GM18519 (cell line): Measurements from ENCODE around the gene CKAP5.
"Not testable (repeated sequence)": the region's sequence is repeated elsewhere in the genome, so short reads cannot be mapped to it uniquely, and the experiment has no call there.

Experiments used
- ATAC-seq: cut with Tn5 transposase; IDR thresholded peaks from one replicate; pipeline ENCODE4 v1.9.1; 2021; ENCODE audit warnings: mild to moderate bottlenecking, moderate library complexity; ENCODE audit not compliant: unreplicated experiment, low FRiP score

The CKAP5 gene

GRCh38 chr11:46729110-46730027 lies 116.7 kb downstream of the CKAP5 start:
- no peak for ATAC-seq

DNA sequence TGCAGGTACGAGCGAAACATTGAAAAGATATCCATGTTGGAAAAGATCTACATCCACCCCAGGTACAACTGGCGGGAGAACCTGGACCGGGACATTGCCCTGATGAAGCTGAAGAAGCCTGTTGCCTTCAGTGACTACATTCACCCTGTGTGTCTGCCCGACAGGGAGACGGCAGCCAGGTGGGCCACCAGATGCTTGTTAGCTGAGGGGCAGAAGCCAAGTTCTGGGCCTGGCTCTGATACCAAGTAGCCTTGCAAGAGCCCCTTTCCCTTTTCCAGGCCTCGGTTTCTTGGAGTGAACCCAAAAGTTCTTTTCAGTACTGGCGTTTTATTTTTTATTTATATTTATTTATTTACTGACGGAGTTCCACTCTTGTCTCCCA lies 117.4 kb downstream of the CKAP5 start:
- ATAC-seq = no peak

DNA sequence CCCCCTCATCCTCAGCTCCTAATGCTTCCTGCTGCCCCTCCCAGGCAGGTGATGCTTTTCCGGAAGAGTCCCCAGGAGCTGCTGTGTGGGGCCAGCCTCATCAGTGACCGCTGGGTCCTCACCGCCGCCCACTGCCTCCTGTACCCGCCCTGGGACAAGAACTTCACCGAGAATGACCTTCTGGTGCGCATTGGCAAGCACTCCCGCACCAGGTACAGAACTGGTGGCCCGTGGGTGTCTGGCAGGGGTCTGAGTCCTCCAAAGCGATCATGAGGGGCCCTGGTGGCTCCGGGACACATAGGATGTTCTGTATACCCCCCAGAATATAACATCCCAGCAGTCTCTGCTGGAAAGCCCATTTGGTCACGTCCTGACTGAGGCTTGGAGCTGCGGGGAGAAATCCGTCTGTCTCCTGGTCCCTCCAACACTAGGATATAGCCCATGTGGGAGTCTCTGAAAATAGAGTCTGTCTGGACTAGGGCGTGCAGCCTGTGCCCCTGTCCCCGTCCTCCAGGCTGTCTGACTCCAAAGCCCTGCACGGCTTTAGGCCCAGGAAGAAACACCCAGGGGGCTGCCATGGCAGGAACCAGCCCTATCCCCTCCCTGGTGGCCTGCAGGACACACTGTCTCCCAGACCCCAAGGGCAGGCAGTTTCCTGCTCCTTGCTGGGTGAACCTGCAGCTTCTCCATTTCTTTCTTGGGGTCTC lies 118.0 kb downstream of the CKAP5 start:
- ATAC-seq = no peak

DNA sequence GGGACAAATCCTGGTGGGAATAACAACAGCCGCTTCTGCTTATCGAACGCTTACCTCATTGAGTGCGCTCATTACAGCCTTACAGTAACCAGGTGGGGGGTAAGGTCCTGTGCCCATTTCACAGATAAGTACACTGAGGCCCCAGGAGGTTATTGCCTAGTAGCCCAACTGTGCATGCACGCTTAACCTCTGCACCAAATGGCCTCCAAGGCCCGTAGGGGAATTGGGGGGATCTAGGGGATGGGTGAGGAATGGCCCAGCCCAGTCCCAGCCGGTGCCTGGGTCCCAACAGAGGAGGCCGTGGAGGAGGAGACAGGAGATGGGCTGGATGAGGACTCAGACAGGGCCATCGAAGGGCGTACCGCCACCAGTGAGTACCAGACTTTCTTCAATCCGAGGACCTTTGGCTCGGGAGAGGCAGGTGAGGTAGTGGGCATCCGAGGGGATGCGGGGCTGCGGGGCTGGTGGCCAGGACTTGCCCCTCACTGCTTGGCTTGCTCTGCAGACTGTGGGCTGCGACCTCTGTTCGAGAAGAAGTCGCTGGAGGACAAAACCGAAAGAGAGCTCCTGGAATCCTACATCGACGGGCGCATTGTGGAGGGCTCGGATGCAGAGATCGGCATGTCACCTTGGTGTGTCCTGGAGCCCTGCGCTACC lies 119.7 kb downstream of the CKAP5 start:
- ATAC-seq = no peak

DNA sequence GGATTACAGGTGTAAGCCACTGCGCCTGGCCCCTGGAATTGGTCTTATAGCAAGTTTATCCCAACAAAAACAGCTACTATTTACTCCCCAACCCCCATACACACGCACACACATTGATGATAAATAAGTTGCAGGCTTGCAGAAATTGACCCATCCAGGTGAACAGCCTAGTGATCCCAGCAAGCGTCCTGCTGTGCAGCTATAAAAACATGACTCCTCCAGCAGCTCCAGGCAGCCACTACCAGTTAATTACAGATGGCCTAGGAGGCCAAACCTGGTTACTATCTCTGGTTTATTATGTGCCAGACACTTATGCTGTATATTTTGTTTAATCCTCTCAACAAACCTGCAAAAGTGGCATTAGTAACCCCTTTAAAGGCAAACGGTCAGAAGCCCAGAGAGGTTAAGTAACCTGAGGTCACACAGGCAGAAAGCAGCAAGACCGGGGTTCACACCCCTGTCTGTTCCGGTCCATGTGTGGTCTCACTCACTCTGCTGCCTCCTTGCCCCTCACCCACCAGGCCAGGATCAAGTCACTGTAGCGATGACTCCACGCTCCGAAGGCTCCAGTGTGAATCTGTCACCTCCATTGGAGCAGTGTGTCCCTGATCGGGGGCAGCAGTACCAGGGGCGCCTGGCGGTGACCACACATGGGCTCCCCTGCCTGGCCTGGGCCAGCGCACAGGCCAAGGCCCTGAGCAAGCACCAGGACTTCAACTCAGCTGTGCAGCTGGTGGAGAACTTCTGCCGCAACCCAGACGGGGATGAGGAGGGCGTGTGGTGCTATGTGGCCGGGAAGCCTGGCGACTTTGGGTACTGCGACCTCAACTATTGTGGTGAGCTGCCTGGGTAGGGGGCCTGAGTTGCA lies 120.5 kb downstream of the CKAP5 start:
- no peak for ATAC-seq

GRCh38 chr11:46724088-46724487 lies 122.0 kb downstream of the CKAP5 start:
- ATAC-seq = no peak

- ATAC-seq = no peak
These were observed 122.8 kb downstream of the CKAP5 start for GRCh38 chr11:46723359-46723680.

DNA sequence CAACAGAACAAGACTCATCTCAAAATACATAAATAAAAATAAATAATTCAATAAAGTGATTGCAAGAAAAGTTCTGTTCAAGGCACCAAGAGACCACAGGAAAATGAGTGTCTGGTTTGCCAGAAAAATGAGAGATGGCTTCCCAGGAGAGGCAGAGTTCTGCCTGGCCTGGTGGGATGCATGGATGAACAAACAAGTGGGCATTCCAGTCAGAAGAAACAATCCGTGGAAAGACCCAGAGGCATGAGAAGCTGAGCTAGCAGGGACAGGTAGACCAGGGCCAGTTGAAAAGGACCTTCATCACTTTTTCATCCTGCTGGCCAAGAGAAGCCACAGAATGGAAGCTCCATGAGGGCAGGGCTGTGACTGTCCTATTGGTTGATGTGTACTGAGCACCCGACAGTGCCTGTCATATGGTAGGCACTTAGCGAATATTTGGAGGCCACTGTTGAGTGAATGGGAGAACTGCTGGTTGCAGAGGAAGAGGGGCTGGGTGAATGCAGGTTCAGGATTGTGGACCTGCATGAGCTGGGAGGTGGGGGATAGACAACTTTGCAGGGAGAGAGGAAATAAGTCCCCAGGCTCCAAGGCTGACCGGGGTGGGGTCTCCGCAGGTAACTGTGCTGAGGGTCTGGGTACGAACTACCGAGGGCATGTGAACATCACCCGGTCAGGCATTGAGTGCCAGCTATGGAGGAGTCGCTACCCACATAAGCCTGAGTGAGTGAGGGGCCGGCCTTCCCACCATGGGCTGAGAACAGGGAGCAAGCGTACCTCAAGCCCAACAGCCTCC lies 123.3 kb downstream of the CKAP5 start:
- no peak for ATAC-seq

- no peak for ATAC-seq
These were observed 124.8 kb downstream of the CKAP5 start for GRCh38 chr11:46721286-46721685.

GRCh38 chr11:46719543-46720218 lies 126.4 kb downstream of the CKAP5 start:
- ATAC-seq = no peak

- no peak for ATAC-seq
These were observed 127.0 kb downstream of the CKAP5 start, which contains the start of gene F2 for GRCh38 chr11:46719048-46719542. F2 (plus strand) TSS chr11:46719213; CDS start chr11:46719236, 23 bp downstream.

GRCh38 chr11:46718155-46719019 lies 127.7 kb downstream of the CKAP5 start:
- ATAC-seq = no peak

DNA sequence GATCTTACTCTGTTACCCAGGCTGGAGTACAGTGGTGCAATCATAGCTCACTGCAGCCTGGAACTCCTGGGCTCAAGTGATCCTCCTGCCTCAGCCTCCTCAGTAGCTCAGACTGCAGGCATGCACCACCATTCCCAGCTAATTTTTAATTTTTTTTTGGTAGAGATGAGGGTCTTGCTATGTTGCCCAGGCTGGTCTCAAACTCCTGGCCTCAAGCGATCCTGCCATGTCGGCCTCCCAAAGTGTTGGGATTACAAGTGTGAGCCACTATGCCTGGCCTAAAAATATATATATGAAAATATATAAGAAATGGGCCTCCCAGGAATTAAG lies 128.3 kb downstream of the CKAP5 start:
- ATAC-seq = not testable (repeated sequence)

- ATAC-seq = no peak
These were observed 133.1 kb downstream of the CKAP5 start for GRCh38 chr11:46712874-46713576.

GRCh38 chr11:46711303-46711702 lies 134.8 kb downstream of the CKAP5 start:
- ATAC-seq = no peak

- ATAC-seq = no peak
These were observed 135.2 kb downstream of the CKAP5 start for GRCh38 chr11:46710821-46711269.

- not testable (repeated sequence) for ATAC-seq
These were observed 136.7 kb downstream of the CKAP5 start for GRCh38 chr11:46709351-46709750.
